ENCODE data around the gene GSTA1.
"Not testable (repeated sequence)": the region's sequence is repeated elsewhere in the genome, so short reads cannot be mapped to it uniquely, and the experiment has no call there.

DNA sequence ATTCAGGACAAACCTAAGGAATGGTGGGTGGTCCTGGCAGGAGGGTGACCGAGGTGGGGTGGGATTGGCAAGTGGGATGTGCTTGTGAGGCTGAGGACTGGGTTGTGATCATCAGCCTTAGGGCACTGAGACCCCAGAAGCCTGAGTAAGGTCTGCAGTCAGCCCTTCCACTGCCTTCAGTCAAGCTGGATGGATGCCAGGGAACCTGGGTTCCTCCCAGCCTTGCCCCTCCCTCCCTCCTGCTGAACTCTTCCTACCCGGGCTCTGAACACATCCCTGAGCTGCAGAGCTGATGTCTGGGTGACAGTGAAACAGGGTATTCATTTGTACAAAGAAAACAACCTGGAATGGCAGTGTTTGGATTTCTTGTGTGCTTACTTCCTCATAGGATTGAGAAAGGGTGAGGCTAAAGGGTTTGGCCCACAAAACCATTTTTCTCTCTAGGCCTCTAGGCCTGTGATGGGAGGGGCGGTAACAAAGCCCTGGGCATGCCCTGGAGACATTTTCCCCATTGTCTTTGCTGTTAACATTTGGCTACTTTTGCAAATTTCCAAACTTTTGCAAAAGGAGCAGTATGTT lies 20.8 kb downstream of the GSTA1 start:
- not testable (repeated sequence) for TF ChIP-seq CTCF, POLR2A (IDR thresholded peaks at IDR 0.05)
